Fibroblast of lung (primary cell): ENCODE measurements around the gene OCA2. TPM values are rescaled to one million over a fixed set of nuclear protein-coding genes. Genes with fewer than 3 reads are reported as not detected.

Experiments
- DNase-seq, 2 donors: peaks; one replicate each; pipeline versions ENCODE4 v3.0.0 to v3.0.0-alpha.2; 2010; ENCODE audit warnings: low read depth in 2 of 2
- H2AFZ ChIP-seq: 2 replicates; pipeline ENCODE4 v1.5.1; 2012; ENCODE audit warnings: low read length, control low read depth, inconsistent platforms
- H3K27ac ChIP-seq: 2 replicates; pipeline ENCODE4 v1.5.1; 2011; ENCODE audit warnings: low read length, control low read depth; ENCODE audit not compliant: insufficient read depth
- H3K27me3 ChIP-seq: 2 replicates; pipeline ENCODE4 v1.5.1; 2011; ENCODE audit warnings: mild to moderate bottlenecking, low read length; ENCODE audit not compliant: control insufficient read depth, insufficient read depth
- H3K36me3 ChIP-seq: 2 replicates; pipeline ENCODE4 v1.5.1; 2011; ENCODE audit warnings: low read length; ENCODE audit not compliant: control insufficient read depth, insufficient read depth
- H3K4me1 ChIP-seq: 2 replicates; pipeline ENCODE4 v1.5.1; 2011; ENCODE audit warnings: low read length; ENCODE audit not compliant: control insufficient read depth, insufficient read depth; ENCODE audit errors: extremely low read depth
- H3K4me2 ChIP-seq: 2 replicates; pipeline ENCODE4 v1.5.1; 2011; ENCODE audit warnings: low read length, control low read depth; ENCODE audit not compliant: insufficient read depth; ENCODE audit errors: extremely low read depth
- H3K4me3 ChIP-seq, 4 experiments: fragments of 200-600 bp in 1 of 4; sonication (generic) in 1 of 4; replicated peaks in 1 of 4; 2 replicates each; pipeline ENCODE4 v1.5.1; 2011 to 2016; ENCODE audit warnings: low read length in 4 of 4, low read depth in 3 of 4, mild to moderate bottlenecking in 3 of 4, control low read depth in 2 of 4, inconsistent platforms in 1 of 4, mixed read lengths in 1 of 4; ENCODE audit not compliant: insufficient read depth in 1 of 4; ENCODE audit errors: control extremely low read depth in 1 of 4
- H3K79me2 ChIP-seq: 2 replicates; pipeline ENCODE4 v1.5.1; 2012; ENCODE audit warnings: mild to moderate bottlenecking, low read length, inconsistent platforms; ENCODE audit not compliant: control insufficient read depth, insufficient read depth
- H3K9ac ChIP-seq: 2 replicates; pipeline ENCODE4 v1.5.1; 2011; ENCODE audit warnings: mild to moderate bottlenecking, low read length, control low read depth; ENCODE audit not compliant: insufficient read depth
- H3K9me3 ChIP-seq: 2 replicates; pipeline ENCODE4 v1.5.1; 2012; ENCODE audit warnings: low read depth, low read length; ENCODE audit not compliant: control insufficient read depth, insufficient read depth
- H4K20me1 ChIP-seq: 2 replicates; pipeline ENCODE4 v1.5.1; 2011; ENCODE audit warnings: low read length; ENCODE audit not compliant: control insufficient read depth, insufficient read depth; ENCODE audit errors: extremely low read depth
- EZH2 ChIP-seq: IDR thresholded peaks from 2 replicates; pipeline ENCODE4 v1.5.1; 2012; ENCODE audit warnings: low read length, control low read depth, mild to moderate bottlenecking; ENCODE audit errors: missing control alignments
- polyA plus RNA-seq, 2 donors: library from polyadenylated mRNA; depleted of rRNA in 1 of 2; stranded (reverse) in 1 of 2; unstranded in 1 of 2; fragments of >200 nt; gene quantifications; 2 replicates each; pipeline ENCODE4 v1.2.1, GENCODE V29; 2011 to 2012; ENCODE audit warnings: missing spikeins in 1 of 2
- total RNA-seq: library from RNA; depleted of rRNA; stranded (reverse); fragments of >200 nt; gene quantifications from 2 replicates; pipeline ENCODE4 v1.2.1, GENCODE V29; 2014
- TF ChIP-seq, protein P1 (sequence below), 2 donors: IDR thresholded peaks in 1 of 2; conservative IDR thresholded peaks in 1 of 2; 1 replicate in 1 of 2; 2 replicates in 1 of 2; pipeline ENCODE4 v1.5.1; 2011 to 2012; ENCODE audit warnings: low read length in 2 of 2, control low read depth in 1 of 2, inconsistent platforms in 1 of 2, low read depth in 1 of 2, mild to moderate bottlenecking in 1 of 2

Gene OCA2
- total and polyA plus RNA-seq, 2 donors (not counting 1 experiment from before 2014, with no cell fraction given), result not detected

DNA sequence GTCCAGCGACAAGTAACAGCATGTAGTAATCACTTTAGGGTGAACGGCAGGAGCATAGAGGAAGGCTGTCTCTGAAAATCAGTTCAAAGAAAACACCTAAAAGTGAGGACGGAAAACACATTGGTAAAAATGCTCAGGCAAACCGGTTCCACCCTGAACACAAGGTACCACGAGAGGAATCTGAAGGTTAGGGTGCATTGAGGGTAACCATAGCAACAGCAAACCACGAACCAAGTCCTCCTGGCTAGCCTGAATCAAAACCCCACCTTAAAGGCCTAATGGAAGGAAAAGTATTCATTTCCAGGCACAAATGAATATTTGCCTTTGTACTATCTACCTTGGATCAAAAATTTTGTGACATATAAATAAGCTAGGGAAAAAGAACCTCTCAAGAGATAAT, 315.0 kb downstream of the OCA2 start:
- Histone ChIP-seq H4K20me1 (no peaks in the 10 kb centered on the region), H3K4me1 (no peaks in the 10 kb centered on the region), H3K36me3 (no peaks in the 10 kb centered on the region), H3K4me3 (no peak overlapping the region), H3K27me3 (no peaks in the 10 kb centered on the region), H3K27ac (no peak overlapping the region), H3K9me3 (no peaks in the 10 kb centered on the region), H2AFZ (no peak overlapping the region), H3K79me2 (no peaks in the 10 kb centered on the region), H3K9ac (no peak overlapping the region), H3K4me2 (no peak overlapping the region)
- peak in 1 of 2 donors; percentile 15 for DNase-seq
- TF ChIP-seq, protein P1, sequence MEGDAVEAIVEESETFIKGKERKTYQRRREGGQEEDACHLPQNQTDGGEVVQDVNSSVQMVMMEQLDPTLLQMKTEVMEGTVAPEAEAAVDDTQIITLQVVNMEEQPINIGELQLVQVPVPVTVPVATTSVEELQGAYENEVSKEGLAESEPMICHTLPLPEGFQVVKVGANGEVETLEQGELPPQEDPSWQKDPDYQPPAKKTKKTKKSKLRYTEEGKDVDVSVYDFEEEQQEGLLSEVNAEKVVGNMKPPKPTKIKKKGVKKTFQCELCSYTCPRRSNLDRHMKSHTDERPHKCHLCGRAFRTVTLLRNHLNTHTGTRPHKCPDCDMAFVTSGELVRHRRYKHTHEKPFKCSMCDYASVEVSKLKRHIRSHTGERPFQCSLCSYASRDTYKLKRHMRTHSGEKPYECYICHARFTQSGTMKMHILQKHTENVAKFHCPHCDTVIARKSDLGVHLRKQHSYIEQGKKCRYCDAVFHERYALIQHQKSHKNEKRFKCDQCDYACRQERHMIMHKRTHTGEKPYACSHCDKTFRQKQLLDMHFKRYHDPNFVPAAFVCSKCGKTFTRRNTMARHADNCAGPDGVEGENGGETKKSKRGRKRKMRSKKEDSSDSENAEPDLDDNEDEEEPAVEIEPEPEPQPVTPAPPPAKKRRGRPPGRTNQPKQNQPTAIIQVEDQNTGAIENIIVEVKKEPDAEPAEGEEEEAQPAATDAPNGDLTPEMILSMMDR (conservative IDR thresholded peaks at IDR 0.05 in 1 of 2, IDR thresholded peaks at IDR 0.05 in 1 of 2; ENCODE audit: low read depth in 1 of 2, low read length in 2 of 2), result no peak
- TF ChIP-seq EZH2, result no peak

DNA sequence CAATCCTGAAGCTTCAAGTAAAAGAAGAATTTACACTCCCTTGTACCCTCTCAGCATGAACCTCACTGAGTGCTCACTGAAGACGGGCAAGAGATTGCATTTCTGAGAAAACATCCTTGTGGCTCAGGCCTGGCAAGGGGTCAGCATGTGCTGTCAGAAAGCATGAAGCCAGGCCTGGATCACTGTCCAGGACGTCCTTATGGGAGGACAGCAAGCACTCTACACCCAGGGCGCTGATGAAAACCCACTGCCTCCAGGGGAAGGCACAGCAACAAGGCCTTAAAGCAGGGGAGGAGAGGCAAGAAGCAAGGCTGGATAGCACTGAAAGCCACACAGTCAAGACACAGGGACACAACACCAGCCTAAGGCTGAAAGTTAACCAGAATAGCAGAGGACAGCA, 315.4 kb downstream of the OCA2 start:
- no peak overlapping the region for H3K4me3 ChIP-seq
- no peak overlapping the region for H3K9ac ChIP-seq
- H3K79me2 ChIP-seq, result no peaks in the 10 kb centered on the region
- H4K20me1 ChIP-seq, result no peaks in the 10 kb centered on the region
- no peaks in the 10 kb centered on the region for H3K27me3 ChIP-seq
- H3K4me2 ChIP-seq, result no peak overlapping the region
- H3K36me3 ChIP-seq, result no peaks in the 10 kb centered on the region
- H2AFZ ChIP-seq, result no peak overlapping the region
- no peak overlapping the region for H3K27ac ChIP-seq
- TF ChIP-seq EZH2, result no peak
- TF ChIP-seq, protein P1 (conservative IDR thresholded peaks at IDR 0.05 in 1 of 2, IDR thresholded peaks at IDR 0.05 in 1 of 2; ENCODE audit: low read depth in 1 of 2, low read length in 2 of 2), result no peak
- H3K4me1 ChIP-seq, result no peaks in the 10 kb centered on the region
- DNase-seq, result no peak
- no peaks in the 10 kb centered on the region for H3K9me3 ChIP-seq

DNA sequence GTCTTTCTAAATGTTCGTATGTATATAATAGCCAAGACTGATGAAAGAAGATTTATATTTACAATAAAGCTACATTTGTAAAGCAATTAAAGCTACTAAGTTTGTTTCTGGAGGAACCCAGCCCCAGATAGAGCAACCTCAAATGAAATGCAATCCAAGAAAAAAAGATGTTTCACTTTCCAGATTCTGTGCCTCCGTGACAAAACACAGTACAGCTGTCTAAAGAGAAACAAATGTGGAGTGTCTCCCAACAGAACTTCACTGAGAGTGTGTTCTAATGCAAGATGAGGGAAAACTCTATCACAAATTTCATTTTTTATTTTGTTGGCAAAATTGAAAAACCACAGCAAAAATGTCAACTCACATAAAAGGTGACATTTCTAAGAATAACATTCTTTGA, 317.0 kb downstream of the OCA2 start:
- H3K4me2 ChIP-seq, result no peak overlapping the region
- no peak overlapping the region for H2AFZ ChIP-seq
- no peaks in the 10 kb centered on the region for H3K79me2 ChIP-seq
- H3K9me3 ChIP-seq, result no peaks in the 10 kb centered on the region
- TF ChIP-seq EZH2, result no peak
- TF ChIP-seq, protein P1 (conservative IDR thresholded peaks at IDR 0.05 in 1 of 2, IDR thresholded peaks at IDR 0.05 in 1 of 2; ENCODE audit: low read depth in 1 of 2, low read length in 2 of 2), result no peak
- H3K27ac ChIP-seq, result no peak overlapping the region
- H3K36me3 ChIP-seq, result no peaks in the 10 kb centered on the region
- H4K20me1 ChIP-seq, result no peaks in the 10 kb centered on the region
- H3K4me3 ChIP-seq, result no peak overlapping the region
- H3K9ac ChIP-seq, result no peak overlapping the region
- peak in 1 of 2 donors; percentile 6 for DNase-seq
- H3K27me3 ChIP-seq, result no peaks in the 10 kb centered on the region
- H3K4me1 ChIP-seq, result no peaks in the 10 kb centered on the region
